Fibroblast of lung (primary cell): ENCODE measurements around the gene PLA2G2C. TPM values are rescaled to one million over a fixed set of nuclear protein-coding genes. Genes with fewer than 3 reads are reported as not detected.

Experiments used
- DNase-seq, 2 donors: peaks; one replicate each; pipeline versions ENCODE4 v3.0.0 to v3.0.0-alpha.2; 2010; ENCODE audit warnings: low read depth in 2 of 2
- H2AFZ ChIP-seq: 2 replicates; pipeline ENCODE4 v1.5.1; 2012; ENCODE audit warnings: low read length, control low read depth, inconsistent platforms
- H3K27ac ChIP-seq: 2 replicates; pipeline ENCODE4 v1.5.1; 2011; ENCODE audit warnings: low read length, control low read depth; ENCODE audit not compliant: insufficient read depth
- H3K27me3 ChIP-seq: 2 replicates; pipeline ENCODE4 v1.5.1; 2011; ENCODE audit warnings: mild to moderate bottlenecking, low read length; ENCODE audit not compliant: control insufficient read depth, insufficient read depth
- H3K36me3 ChIP-seq: 2 replicates; pipeline ENCODE4 v1.5.1; 2011; ENCODE audit warnings: low read length; ENCODE audit not compliant: control insufficient read depth, insufficient read depth
- H3K4me1 ChIP-seq: 2 replicates; pipeline ENCODE4 v1.5.1; 2011; ENCODE audit warnings: low read length; ENCODE audit not compliant: control insufficient read depth, insufficient read depth; ENCODE audit errors: extremely low read depth
- H3K4me2 ChIP-seq: 2 replicates; pipeline ENCODE4 v1.5.1; 2011; ENCODE audit warnings: low read length, control low read depth; ENCODE audit not compliant: insufficient read depth; ENCODE audit errors: extremely low read depth
- H3K4me3 ChIP-seq, 4 experiments: fragments of 200-600 bp in 1 of 4; sonication (generic) in 1 of 4; replicated peaks in 1 of 4; 2 replicates each; pipeline ENCODE4 v1.5.1; 2011 to 2016; ENCODE audit warnings: low read length in 4 of 4, low read depth in 3 of 4, mild to moderate bottlenecking in 3 of 4, control low read depth in 2 of 4, inconsistent platforms in 1 of 4, mixed read lengths in 1 of 4; ENCODE audit not compliant: insufficient read depth in 1 of 4; ENCODE audit errors: control extremely low read depth in 1 of 4
- H3K79me2 ChIP-seq: 2 replicates; pipeline ENCODE4 v1.5.1; 2012; ENCODE audit warnings: mild to moderate bottlenecking, low read length, inconsistent platforms; ENCODE audit not compliant: control insufficient read depth, insufficient read depth
- H3K9ac ChIP-seq: 2 replicates; pipeline ENCODE4 v1.5.1; 2011; ENCODE audit warnings: mild to moderate bottlenecking, low read length, control low read depth; ENCODE audit not compliant: insufficient read depth
- H3K9me3 ChIP-seq: 2 replicates; pipeline ENCODE4 v1.5.1; 2012; ENCODE audit warnings: low read depth, low read length; ENCODE audit not compliant: control insufficient read depth, insufficient read depth
- H4K20me1 ChIP-seq: 2 replicates; pipeline ENCODE4 v1.5.1; 2011; ENCODE audit warnings: low read length; ENCODE audit not compliant: control insufficient read depth, insufficient read depth; ENCODE audit errors: extremely low read depth
- EZH2 ChIP-seq: IDR thresholded peaks from 2 replicates; pipeline ENCODE4 v1.5.1; 2012; ENCODE audit warnings: low read length, control low read depth, mild to moderate bottlenecking; ENCODE audit errors: missing control alignments
- polyA plus RNA-seq, 2 donors: library from polyadenylated mRNA; depleted of rRNA in 1 of 2; stranded (reverse) in 1 of 2; unstranded in 1 of 2; fragments of >200 nt; gene quantifications; 2 replicates each; pipeline ENCODE4 v1.2.1, GENCODE V29; 2011 to 2012; ENCODE audit warnings: missing spikeins in 1 of 2
- total RNA-seq: library from RNA; depleted of rRNA; stranded (reverse); fragments of >200 nt; gene quantifications from 2 replicates; pipeline ENCODE4 v1.2.1, GENCODE V29; 2014
- TF ChIP-seq, protein P1 (sequence below), 2 donors: IDR thresholded peaks in 1 of 2; conservative IDR thresholded peaks in 1 of 2; 1 replicate in 1 of 2; 2 replicates in 1 of 2; pipeline ENCODE4 v1.5.1; 2011 to 2012; ENCODE audit warnings: low read length in 2 of 2, control low read depth in 1 of 2, inconsistent platforms in 1 of 2, low read depth in 1 of 2, mild to moderate bottlenecking in 1 of 2

Gene PLA2G2C
- total and polyA plus RNA-seq, 2 donors (not counting 1 experiment from before 2014, with no cell fraction given), result not detected

GRCh38 chr1:20224546-20224945 lies 38.2 kb upstream of the PLA2G2C start:
- H3K27ac ChIP-seq, result no peak overlapping the region
- H4K20me1 ChIP-seq, result no peaks in the 10 kb centered on the region
- no peak overlapping the region for H3K9ac ChIP-seq
- peaks cover 16% of the 10 kb centered on the region for H3K27me3 ChIP-seq
- no peak overlapping the region for H2AFZ ChIP-seq
- no peaks in the 10 kb centered on the region for H3K9me3 ChIP-seq
- H3K4me1 ChIP-seq, result no peaks in the 10 kb centered on the region
- H3K79me2 ChIP-seq, result no peaks in the 10 kb centered on the region
- no peak for DNase-seq
- H3K4me2 ChIP-seq, result no peak overlapping the region
- H3K4me3 ChIP-seq, result no peak overlapping the region
- TF ChIP-seq, protein P1, sequence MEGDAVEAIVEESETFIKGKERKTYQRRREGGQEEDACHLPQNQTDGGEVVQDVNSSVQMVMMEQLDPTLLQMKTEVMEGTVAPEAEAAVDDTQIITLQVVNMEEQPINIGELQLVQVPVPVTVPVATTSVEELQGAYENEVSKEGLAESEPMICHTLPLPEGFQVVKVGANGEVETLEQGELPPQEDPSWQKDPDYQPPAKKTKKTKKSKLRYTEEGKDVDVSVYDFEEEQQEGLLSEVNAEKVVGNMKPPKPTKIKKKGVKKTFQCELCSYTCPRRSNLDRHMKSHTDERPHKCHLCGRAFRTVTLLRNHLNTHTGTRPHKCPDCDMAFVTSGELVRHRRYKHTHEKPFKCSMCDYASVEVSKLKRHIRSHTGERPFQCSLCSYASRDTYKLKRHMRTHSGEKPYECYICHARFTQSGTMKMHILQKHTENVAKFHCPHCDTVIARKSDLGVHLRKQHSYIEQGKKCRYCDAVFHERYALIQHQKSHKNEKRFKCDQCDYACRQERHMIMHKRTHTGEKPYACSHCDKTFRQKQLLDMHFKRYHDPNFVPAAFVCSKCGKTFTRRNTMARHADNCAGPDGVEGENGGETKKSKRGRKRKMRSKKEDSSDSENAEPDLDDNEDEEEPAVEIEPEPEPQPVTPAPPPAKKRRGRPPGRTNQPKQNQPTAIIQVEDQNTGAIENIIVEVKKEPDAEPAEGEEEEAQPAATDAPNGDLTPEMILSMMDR (conservative IDR thresholded peaks at IDR 0.05 in 1 of 2, IDR thresholded peaks at IDR 0.05 in 1 of 2; ENCODE audit: low read depth in 1 of 2, low read length in 2 of 2), result no peak
- TF ChIP-seq EZH2, result no peak
- H3K36me3 ChIP-seq, result no peaks in the 10 kb centered on the region

- H3K79me2 ChIP-seq, result no peaks in the 10 kb centered on the region
- H3K9me3 ChIP-seq, result no peaks in the 10 kb centered on the region
- TF ChIP-seq EZH2, result no peak
- TF ChIP-seq, protein P1 (conservative IDR thresholded peaks at IDR 0.05 in 1 of 2, IDR thresholded peaks at IDR 0.05 in 1 of 2; ENCODE audit: low read depth in 1 of 2, low read length in 2 of 2), result no peak
- no peak overlapping the region for H3K9ac ChIP-seq
- no peak for DNase-seq
- peaks cover 15% of the 10 kb centered on the region for H3K27me3 ChIP-seq
- H3K4me1 ChIP-seq, result no peaks in the 10 kb centered on the region
- H3K27ac ChIP-seq, result no peak overlapping the region
- H3K4me3 ChIP-seq, result no peak overlapping the region
- no peaks in the 10 kb centered on the region for H3K36me3 ChIP-seq
- no peaks in the 10 kb centered on the region for H4K20me1 ChIP-seq
- no peak overlapping the region for H3K4me2 ChIP-seq
- no peak overlapping the region for H2AFZ ChIP-seq
These were observed 37.5 kb upstream of the PLA2G2C start for GRCh38 chr1:20223551-20224419.

DNA sequence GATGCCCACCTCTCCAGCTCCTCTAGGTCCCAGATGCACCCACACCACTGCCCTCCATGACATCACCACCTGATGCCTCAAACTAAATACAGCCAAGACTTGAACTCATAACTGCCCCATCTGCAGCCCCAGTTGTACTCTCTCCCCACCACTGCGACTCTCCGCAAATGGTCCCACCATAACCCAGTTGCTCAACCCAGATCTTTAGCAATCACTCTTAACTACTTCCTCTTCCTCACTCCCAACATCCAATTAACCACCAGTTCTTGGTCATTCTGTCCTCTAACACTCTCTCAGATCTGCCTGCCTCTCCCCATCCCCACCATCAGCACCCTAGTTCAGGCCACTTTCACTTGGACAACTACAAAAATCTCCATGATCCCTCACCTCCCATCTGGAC lies 36.8 kb upstream of the PLA2G2C start:
- DNase-seq, result no peak
- TF ChIP-seq, protein P1 (conservative IDR thresholded peaks at IDR 0.05 in 1 of 2, IDR thresholded peaks at IDR 0.05 in 1 of 2; ENCODE audit: low read depth in 1 of 2, low read length in 2 of 2), result no peak
- no peak for TF ChIP-seq EZH2
- Histone ChIP-seq H2AFZ (no peak overlapping the region), H3K27ac (no peak overlapping the region), H3K4me1 (no peaks in the 10 kb centered on the region), H3K36me3 (no peaks in the 10 kb centered on the region), H3K9me3 (no peaks in the 10 kb centered on the region), H3K79me2 (no peaks in the 10 kb centered on the region), H3K4me3 (no peak overlapping the region), H4K20me1 (no peaks in the 10 kb centered on the region), H3K9ac (no peak overlapping the region), H3K27me3 (peaks cover 16% of the 10 kb centered on the region), H3K4me2 (no peak overlapping the region)
